Measurements from ENCODE around the gene DVL1. TPM values are rescaled to one million over a fixed set of nuclear protein-coding genes. Genes with fewer than 3 reads are reported as not detected.

The DVL1 gene
- total and polyA plus RNA-seq, 9 of the 15 experiments (the other 6 are each of a cell fraction or from before 2014, with no cell fraction given): 0.62 to 135 (median 24.3) TPM

- Histone ChIP-seq H3K4me1 (replicated peaks in 1 of 2; ENCODE audit: control insufficient read depth in 2 of 2, insufficient read depth in 2 of 2, low read length in 2 of 2) (peaks cover 16 to 59% of the 10 kb centered on the region in 2 experiments), H3K36me3 (ENCODE audit: control insufficient read depth, insufficient read depth, low read length) (peaks cover 26% of the 10 kb centered on the region), H2AFZ (ENCODE audit: low read depth, low read length) (no peak overlapping the region), H3K9me1 (ENCODE audit: control insufficient read depth, insufficient read depth, low read length) (peaks cover 6% of the 10 kb centered on the region), H3K27ac (ENCODE audit: extremely low read depth, low read depth, low read length) (peak overlapping the region; percentile 97), H3K4me2 (ENCODE audit: insufficient read depth, low read length) (peak overlapping the region; percentile 89), H3K4me3 (peak overlapping the region; percentile 100), H3K79me2 (ENCODE audit: control insufficient read depth, insufficient read depth, low read length) (peaks cover 31% of the 10 kb centered on the region), H3K9me3 (replicated peaks; ENCODE audit: control insufficient read depth, insufficient read depth, low read depth, low read length) (no peaks in the 10 kb centered on the region), H3K27me3 (ENCODE audit: control insufficient read depth in 2 of 2, insufficient read depth in 2 of 2, low read length in 2 of 2) (no peaks in the 10 kb centered on the region), H3K9ac (ENCODE audit: insufficient read depth in 1 of 2, low read depth in 2 of 2, low read length in 2 of 2) (peak overlapping the region; percentile 99), H4K20me1 (replicated peaks; ENCODE audit: control insufficient read depth, insufficient read depth, low read length) (peaks cover 7% of the 10 kb centered on the region; the same call in 1 of the 2 replicates)
- WGBS (ENCODE audit: insufficient coverage, low coverage, missing lambda C conversion rate): 38% methylated on average over 49 of the region's 52 CpGs
- FAIRE-seq (no peak), DNase-seq (ENCODE audit: extremely low read depth in 1 of 4, low spot score in 3 of 4) (peak in 1 of 4 experiments; percentile 54), ATAC-seq (no peak)
- in situ Hi-C loops (cut with MboI) (no loop called here), intact Hi-C loops (cut with micrococcal nuclease) (loop anchor here (2.0 to 10.0 kb wide), 2 partner anchors 23 to 131 kb away; no protein-coding TSS in a partner anchor)
- ChIA-PET CTCF (ENCODE audit: low intra/inter-chr PET ratio) (interaction anchor here (1.5 kb wide), 1 partner anchor 25 kb away, joined by 5 read pairs; the partner anchor contains the start of gene DVL1), POLR2A (interaction anchor here (0.6 to 4.2 kb wide), 9 partner anchors 13 to 865 kb away, joined by 3 to 54 read pairs (median 5); partner anchors contain the start of gene CCNL2)
- TSS peak; percentile 75 for BruUV-seq (replicated peaks)
- TF ChIP-seq PCBP1 (IDR thresholded peaks at IDR 0.05; ENCODE audit: low read depth, low read length, poor library complexity, severe bottlenecking): peak; percentile 8
- TF ChIP-seq ZHX1 (conservative IDR thresholded peaks at IDR 0.05; ENCODE audit: low read length): no peak
- TF ChIP-seq ZEB2 (IDR thresholded peaks at IDR 0.05): no peak
- no peak for TF ChIP-seq TOE1 (IDR thresholded peaks at IDR 0.05; ENCODE audit: borderline replicate concordance)
- TF ChIP-seq TOE1 (CRISPR knock-in tag; IDR thresholded peaks at IDR 0.05; ENCODE audit: borderline replicate concordance, low read depth): peak; percentile 42; the same call in 1 of the 2 replicates
- TF ChIP-seq THAP12 (CRISPR knock-in tag; IDR thresholded peaks at IDR 0.05): 0 out of 2 replicates have a peak, but pooled peaks have one; percentile 8
- TF ChIP-seq ZNF589 (CRISPR knock-in tag; IDR thresholded peaks at IDR 0.05; ENCODE audit: low read depth): no peak
- TF ChIP-seq CEBPG (CRISPR knock-in tag; IDR thresholded peaks at IDR 0.05): no peak
- no peak for TF ChIP-seq CEBPG (tag; conservative IDR thresholded peaks at IDR 0.05 in 1 of 2, IDR thresholded peaks at IDR 0.05 in 1 of 2)
- TF ChIP-seq ZNF717 (CRISPR knock-in tag; IDR thresholded peaks at IDR 0.05): no peak
- TF ChIP-seq, protein P1, sequence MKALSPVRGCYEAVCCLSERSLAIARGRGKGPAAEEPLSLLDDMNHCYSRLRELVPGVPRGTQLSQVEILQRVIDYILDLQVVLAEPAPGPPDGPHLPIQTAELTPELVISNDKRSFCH (CRISPR knock-in tag; IDR thresholded peaks at IDR 0.05): no peak
- TF ChIP-seq, protein P1 (tag; IDR thresholded peaks at IDR 0.05): no peak
- no peak for TF ChIP-seq CREB1 (IDR thresholded peaks at IDR 0.05)
- TF ChIP-seq CREB1 (CRISPR knock-in tag; IDR thresholded peaks at IDR 0.05): no peak
- TF ChIP-seq SIX5 (IDR thresholded peaks at IDR 0.05; ENCODE audit: borderline replicate concordance in 1 of 2, insufficient read depth in 1 of 2, low read depth in 1 of 2, low read length in 2 of 2): no peak
- TF ChIP-seq ZNF134 (CRISPR knock-in tag; conservative IDR thresholded peaks at IDR 0.05): no peak
- TF ChIP-seq MEIS2 (IDR thresholded peaks at IDR 0.05; ENCODE audit: partially characterized antibody): no peak
These were observed 24.8 kb upstream of the DVL1 start for GRCh38 chr1:1373815-1374588.
